Activated T-cell treated with anti-CD3 and anti-CD28 coated beads, Interleukin-2, amount 50 U/mL, for 72 hours (primary cell): ENCODE data around the gene LARGE1. TPM values are rescaled to one million over a fixed set of nuclear protein-coding genes. Genes with fewer than 3 reads are reported as not detected.
A peak's percentile ranks its signal among the peaks of the same experiment; 100 is the strongest.

Source experiments
- ATAC-seq, 2 donors: fragments of 150-1000 bp; cut with Tn5 transposase; replicated peaks in 1 of 2; 2 replicates each; pipeline ENCODE4 v1.10.0; 2021; ENCODE audit warnings: moderate library complexity in 2 of 2, mild to moderate bottlenecking in 1 of 2
- DNase-seq, 2 donors: peaks; one replicate each; pipeline ENCODE4 v3.0.0; 2021 to 2022; ENCODE audit warnings: mixed read lengths in 1 of 2
- H3K27ac Mint-ChIP-seq: one replicate; pipeline ENCODE4 v1.8.0; 2022; ENCODE audit warnings: mild to moderate bottlenecking, moderate library complexity, mixed read lengths
- H3K27me3 Mint-ChIP-seq: one replicate; pipeline ENCODE4 v1.8.0; 2022; ENCODE audit warnings: low read depth, mixed read lengths
- H3K36me3 Mint-ChIP-seq, 2 donors: one replicate each; pipeline ENCODE4 v1.8.0; 2022; ENCODE audit warnings: mixed read lengths in 2 of 2, mild to moderate bottlenecking in 1 of 2; ENCODE audit not compliant: insufficient read depth in 2 of 2
- H3K4me1 Mint-ChIP-seq: one replicate; pipeline ENCODE4 v1.8.0; 2022; ENCODE audit warnings: low read depth, mixed read lengths
- H3K4me3 Mint-ChIP-seq, 2 donors: one replicate each; pipeline ENCODE4 v1.8.0; 2022; ENCODE audit warnings: mild to moderate bottlenecking in 2 of 2, mixed read lengths in 2 of 2, moderate library complexity in 2 of 2
- H3K9me3 Mint-ChIP-seq, 2 donors: one replicate each; pipeline ENCODE4 v1.8.0; 2022; ENCODE audit warnings: mixed read lengths in 2 of 2
- total RNA-seq, 2 donors: library from RNA; stranded (reverse); gene quantifications; one replicate each; pipeline ENCODE4 v1.2.3, GENCODE V29; 2022

Gene LARGE1
- total RNA-seq, 2 donors from 2014 or later = 0.82 to 3.6 TPM

GRCh38 chr22:33757802-33758483 lies 162.3 kb downstream of the LARGE1 start:
- Mint-ChIP-seq H3K4me1 (no peaks in the 10 kb centered on the region), H3K4me3 (no peak overlapping the region), H3K27ac (no peak overlapping the region), H3K9me3 (peaks cover 17 to 19% of the 10 kb centered on the region in 2 donors), H3K27me3 (no peaks in the 10 kb centered on the region), H3K36me3 (peaks cover 5 to 7% of the 10 kb centered on the region in 2 donors)
- DNase-seq = no peak
- ATAC-seq = no peak

DNA sequence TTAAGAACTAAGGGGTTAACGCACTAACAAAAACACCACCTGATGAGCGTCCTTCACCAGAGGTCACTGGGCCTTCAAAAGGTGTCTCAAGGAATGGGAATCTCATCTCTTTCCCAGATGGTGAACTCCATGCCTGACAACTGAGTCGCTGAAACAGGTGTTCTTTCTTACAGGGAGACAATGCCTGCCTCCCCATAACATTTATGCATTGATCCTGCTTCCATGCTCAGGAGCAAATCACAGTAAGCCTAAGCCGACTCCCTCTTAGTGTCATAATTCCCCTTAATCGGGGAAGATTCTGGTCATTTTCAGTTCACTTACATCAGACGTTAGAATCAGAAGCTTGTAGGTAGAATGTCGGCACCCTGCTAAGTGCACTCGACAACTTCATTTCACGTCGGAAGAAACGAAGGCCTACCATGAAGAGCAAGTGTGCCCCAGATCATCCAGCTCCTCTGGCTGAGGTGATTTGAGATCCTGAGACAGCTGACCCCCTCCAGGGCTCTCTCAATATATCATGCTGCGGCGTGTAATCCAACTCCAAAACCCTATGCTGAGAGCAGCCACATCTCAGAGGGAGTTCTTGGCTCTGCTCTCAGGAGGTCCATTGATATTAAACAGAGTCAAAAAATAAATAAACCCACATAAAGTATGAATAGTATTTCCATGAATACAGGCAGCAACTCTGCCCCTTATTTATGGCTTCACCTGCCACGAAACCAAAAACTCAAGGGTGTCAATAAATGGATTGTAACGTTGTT lies 163.1 kb downstream of the LARGE1 start:
- no peak for ATAC-seq

GRCh38 chr22:33756508-33756949 lies 163.7 kb downstream of the LARGE1 start:
- H3K4me1 Mint-ChIP-seq = no peaks in the 10 kb centered on the region
- H3K36me3 Mint-ChIP-seq = peaks cover 5 to 7% of the 10 kb centered on the region in 2 donors
- peaks cover 12 to 19% of the 10 kb centered on the region in 2 donors for H3K9me3 Mint-ChIP-seq
- no peak for ATAC-seq
- no peak overlapping the region for H3K4me3 Mint-ChIP-seq
- DNase-seq = no peak
- no peak overlapping the region for H3K27ac Mint-ChIP-seq
- H3K27me3 Mint-ChIP-seq = no peaks in the 10 kb centered on the region

More for the DNA sequence above, 163.1 kb downstream of the LARGE1 start:
- no peak overlapping the region for H3K4me3 Mint-ChIP-seq
- no peaks in the 10 kb centered on the region for H3K4me1 Mint-ChIP-seq
- no peak for DNase-seq
- no peaks in the 10 kb centered on the region for H3K27me3 Mint-ChIP-seq
- H3K36me3 Mint-ChIP-seq = peaks cover 5 to 7% of the 10 kb centered on the region in 2 donors
- H3K9me3 Mint-ChIP-seq = peaks cover 14 to 19% of the 10 kb centered on the region in 2 donors
- H3K27ac Mint-ChIP-seq = no peak overlapping the region

GRCh38 chr22:33748714-33749113 lies 171.6 kb downstream of the LARGE1 start:
- Mint-ChIP-seq H3K4me3 (no peak overlapping the region), H3K4me1 (no peaks in the 10 kb centered on the region), H3K36me3 (peaks cover 0 to 2% of the 10 kb centered on the region in 2 donors), H3K9me3 (peaks cover 6 to 8% of the 10 kb centered on the region in 2 donors), H3K27ac (no peak overlapping the region), H3K27me3 (no peaks in the 10 kb centered on the region)
- DNase-seq (no peak), ATAC-seq (no peak)

DNA sequence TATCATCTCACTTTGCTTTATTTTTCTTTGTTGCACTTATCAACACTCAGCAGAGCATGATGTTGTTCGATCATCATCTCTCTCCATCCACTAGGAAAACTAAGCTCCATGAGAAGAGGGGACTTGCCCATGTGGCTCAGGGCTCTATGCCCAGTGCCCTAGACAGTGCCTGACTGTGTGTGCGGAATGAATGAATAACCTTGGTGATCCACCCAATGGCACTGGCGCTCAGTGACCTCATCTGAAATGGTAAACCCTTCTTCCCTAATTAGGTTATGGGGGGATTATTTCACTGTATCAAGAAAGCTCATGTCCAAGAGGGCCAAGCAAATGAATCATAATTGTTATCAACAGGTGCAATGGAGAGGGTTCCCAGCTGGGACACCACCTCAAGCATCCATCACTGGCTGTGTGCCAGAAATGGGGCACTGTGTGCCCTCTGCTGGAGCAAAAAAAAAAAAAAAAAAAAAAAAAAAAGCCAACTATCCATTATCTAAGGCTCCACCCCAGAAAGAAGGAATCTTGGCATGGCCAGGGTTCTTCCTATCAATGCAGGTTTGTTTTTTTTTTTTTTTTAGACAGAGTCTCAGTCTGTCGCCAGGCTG lies 172.6 kb downstream of the LARGE1 start:
- Mint-ChIP-seq H3K4me1 (no peaks in the 10 kb centered on the region), H3K4me3 (no peak overlapping the region), H3K36me3 (peaks cover 0 to 2% of the 10 kb centered on the region in 2 donors), H3K27me3 (no peaks in the 10 kb centered on the region), H3K27ac (no peak overlapping the region), H3K9me3 (peaks cover 10 to 12% of the 10 kb centered on the region in 2 donors)
- DNase-seq (no peak), ATAC-seq (no peak)

DNA sequence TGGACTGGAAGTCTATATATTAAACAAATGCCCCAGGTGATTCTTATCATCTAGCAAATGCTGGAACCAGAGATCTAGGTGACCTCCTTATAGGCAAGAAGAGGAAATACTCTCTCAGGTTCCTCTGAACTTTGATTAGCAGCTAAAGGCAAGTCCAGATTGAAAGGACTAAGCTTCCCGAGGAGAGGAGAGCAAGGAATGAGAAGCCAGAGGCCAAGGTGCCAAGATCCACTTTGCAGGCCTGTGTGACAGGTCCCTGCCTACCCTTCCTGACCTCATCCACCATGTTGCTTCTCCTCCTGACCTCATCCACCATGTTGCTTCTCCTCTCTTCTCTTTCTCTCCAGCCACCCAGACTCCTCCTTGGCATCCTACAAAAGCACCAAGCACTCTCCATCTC lies 173.2 kb downstream of the LARGE1 start:
- ATAC-seq (no peak), DNase-seq (no peak)

DNA sequence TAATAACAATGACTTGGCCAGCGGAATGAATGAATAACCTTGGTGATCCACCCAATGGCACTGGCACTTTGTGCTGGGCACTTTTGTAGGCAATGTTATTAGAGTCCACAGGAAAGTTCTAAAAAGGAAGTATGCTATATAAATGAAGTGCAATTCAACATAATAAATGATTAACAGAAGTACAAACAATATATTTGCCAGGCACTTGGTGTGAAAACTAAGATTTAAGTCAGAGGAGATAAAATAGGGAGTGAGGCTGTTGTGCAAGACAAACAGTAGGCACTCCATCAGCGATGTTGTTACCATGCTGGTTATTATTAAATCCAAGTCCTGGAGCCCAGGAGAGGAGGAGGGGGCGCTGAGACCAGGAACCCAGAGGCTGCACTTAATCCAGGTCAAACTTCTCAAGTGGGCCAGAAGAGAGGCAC lies 173.8 kb downstream of the LARGE1 start:
- ATAC-seq = no peak
- H3K27me3 Mint-ChIP-seq = no peaks in the 10 kb centered on the region
- H3K27ac Mint-ChIP-seq = peak overlapping the region; percentile 73
- H3K9me3 Mint-ChIP-seq = peaks cover 10 to 11% of the 10 kb centered on the region in 2 donors
- no peaks in the 10 kb centered on the region for H3K4me1 Mint-ChIP-seq
- H3K36me3 Mint-ChIP-seq = peaks cover 0 to 2% of the 10 kb centered on the region in 2 donors
- no peak overlapping the region for H3K4me3 Mint-ChIP-seq
- no peak for DNase-seq

More for the DNA sequence above, 173.2 kb downstream of the LARGE1 start:
- peaks cover 0 to 2% of the 10 kb centered on the region in 2 donors for H3K36me3 Mint-ChIP-seq
- H3K27ac Mint-ChIP-seq = no peak overlapping the region
- no peaks in the 10 kb centered on the region for H3K4me1 Mint-ChIP-seq
- no peaks in the 10 kb centered on the region for H3K27me3 Mint-ChIP-seq
- H3K9me3 Mint-ChIP-seq = peaks cover 10 to 12% of the 10 kb centered on the region in 2 donors
- H3K4me3 Mint-ChIP-seq = no peak overlapping the region

DNA sequence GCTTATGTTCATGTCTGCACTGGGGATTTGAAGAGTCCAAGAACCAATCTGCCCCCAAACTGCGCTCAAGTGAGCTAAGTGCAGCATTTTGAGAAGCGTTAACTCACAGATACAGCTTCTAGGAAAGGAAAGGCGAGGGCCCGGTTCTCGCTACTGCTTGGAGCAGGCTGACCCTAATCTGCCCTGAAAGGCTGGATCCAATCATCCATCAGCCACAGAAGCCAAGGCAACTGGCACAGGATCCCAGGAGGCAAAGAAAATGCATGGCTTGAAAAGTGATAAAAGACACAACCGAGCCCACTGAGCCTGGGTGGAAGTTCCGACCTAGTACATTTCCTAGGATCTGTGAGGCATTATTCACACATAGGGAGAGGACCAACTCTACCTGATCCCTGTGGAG lies 174.8 kb downstream of the LARGE1 start:
- Mint-ChIP-seq H3K9me3 (peaks cover 10 to 11% of the 10 kb centered on the region in 2 donors), H3K36me3 (peaks cover 0 to 2% of the 10 kb centered on the region in 2 donors), H3K27ac (no peak overlapping the region), H3K4me3 (no peak overlapping the region), H3K4me1 (no peaks in the 10 kb centered on the region), H3K27me3 (no peaks in the 10 kb centered on the region)
- ATAC-seq = no peak
- DNase-seq = no peak

GRCh38 chr22:33743756-33744155 lies 176.5 kb downstream of the LARGE1 start:
- Mint-ChIP-seq H3K27ac (no peak overlapping the region), H3K27me3 (no peaks in the 10 kb centered on the region), H3K4me1 (no peaks in the 10 kb centered on the region), H3K36me3 (peaks cover 0 to 2% of the 10 kb centered on the region in 2 donors), H3K4me3 (no peak overlapping the region), H3K9me3 (peaks cover 10 to 11% of the 10 kb centered on the region in 2 donors)
- DNase-seq (no peak), ATAC-seq (no peak)

GRCh38 chr22:33741025-33741424 lies 179.3 kb downstream of the LARGE1 start:
- H3K27ac Mint-ChIP-seq = no peak overlapping the region
- no peaks in the 10 kb centered on the region for H3K36me3 Mint-ChIP-seq
- DNase-seq = no peak
- no peaks in the 10 kb centered on the region for H3K4me1 Mint-ChIP-seq
- no peak for ATAC-seq
- peaks cover 4 to 7% of the 10 kb centered on the region in 2 donors for H3K9me3 Mint-ChIP-seq
- no peaks in the 10 kb centered on the region for H3K27me3 Mint-ChIP-seq
- H3K4me3 Mint-ChIP-seq = no peak overlapping the region

DNA sequence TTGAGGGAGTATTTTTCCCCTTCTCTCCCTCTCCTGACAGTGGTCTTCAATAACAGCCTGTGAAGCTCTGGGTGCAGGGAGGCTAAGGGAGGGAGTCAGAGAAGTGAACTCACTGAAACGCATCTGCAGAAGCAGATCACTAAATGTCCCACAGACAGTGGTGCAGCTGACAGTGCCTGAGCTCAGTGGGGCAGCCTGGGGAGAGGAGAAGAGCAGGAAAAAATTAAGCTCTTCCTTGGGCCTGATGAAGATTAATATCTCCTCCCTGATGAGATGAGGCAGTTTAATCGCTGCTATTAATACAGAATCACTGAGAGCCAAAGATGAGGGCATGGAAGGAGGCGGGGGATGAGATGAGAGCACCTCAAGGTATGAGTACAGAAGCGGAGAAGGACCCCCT lies 180.8 kb downstream of the LARGE1 start:
- H3K27me3 Mint-ChIP-seq = no peaks in the 10 kb centered on the region

DNA sequence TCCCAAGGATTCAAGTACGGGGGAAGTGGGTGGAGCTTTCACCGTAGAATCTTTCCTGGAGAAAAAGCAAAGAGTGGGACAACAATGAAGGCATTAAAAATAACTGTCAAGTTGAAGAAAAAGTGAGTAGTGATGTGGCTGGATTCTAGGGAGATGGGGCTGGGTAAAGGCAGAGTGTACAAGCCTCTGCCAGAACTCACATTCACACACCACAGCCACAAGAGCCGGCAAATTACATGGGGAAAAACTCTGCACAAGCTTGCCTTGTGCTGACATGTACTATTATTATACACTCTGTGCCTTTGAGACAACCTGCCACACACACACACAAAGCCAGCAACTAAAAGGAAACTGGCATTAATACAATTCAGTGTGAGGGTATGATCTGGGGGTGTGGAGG lies 182.6 kb downstream of the LARGE1 start:
- no peak for DNase-seq
- no peak for ATAC-seq
- Mint-ChIP-seq H3K27me3 (no peaks in the 10 kb centered on the region), H3K27ac (no peak overlapping the region), H3K36me3 (no peaks in the 10 kb centered on the region), H3K9me3 (peaks cover 0 to 5% of the 10 kb centered on the region in 2 donors), H3K4me3 (no peak overlapping the region), H3K4me1 (no peaks in the 10 kb centered on the region)

More for the DNA sequence above, 180.8 kb downstream of the LARGE1 start:
- ATAC-seq (no peak), DNase-seq (no peak)
- Mint-ChIP-seq H3K4me3 (no peak overlapping the region), H3K27ac (no peak overlapping the region), H3K9me3 (peaks cover 4 to 7% of the 10 kb centered on the region in 2 donors), H3K36me3 (no peaks in the 10 kb centered on the region), H3K4me1 (no peaks in the 10 kb centered on the region)

GRCh38 chr22:33735978-33736377 lies 184.3 kb downstream of the LARGE1 start:
- H3K9me3 Mint-ChIP-seq = peaks cover 2 to 8% of the 10 kb centered on the region in 2 donors
- H3K4me3 Mint-ChIP-seq = no peak overlapping the region
- H3K4me1 Mint-ChIP-seq = no peaks in the 10 kb centered on the region
- no peaks in the 10 kb centered on the region for H3K27me3 Mint-ChIP-seq
- DNase-seq (no peak), ATAC-seq (no peak)
- H3K27ac Mint-ChIP-seq = no peak overlapping the region
- H3K36me3 Mint-ChIP-seq = no peaks in the 10 kb centered on the region
